ENCODE results near the gene SLC9A3.

The SLC9A3 gene

DNA sequence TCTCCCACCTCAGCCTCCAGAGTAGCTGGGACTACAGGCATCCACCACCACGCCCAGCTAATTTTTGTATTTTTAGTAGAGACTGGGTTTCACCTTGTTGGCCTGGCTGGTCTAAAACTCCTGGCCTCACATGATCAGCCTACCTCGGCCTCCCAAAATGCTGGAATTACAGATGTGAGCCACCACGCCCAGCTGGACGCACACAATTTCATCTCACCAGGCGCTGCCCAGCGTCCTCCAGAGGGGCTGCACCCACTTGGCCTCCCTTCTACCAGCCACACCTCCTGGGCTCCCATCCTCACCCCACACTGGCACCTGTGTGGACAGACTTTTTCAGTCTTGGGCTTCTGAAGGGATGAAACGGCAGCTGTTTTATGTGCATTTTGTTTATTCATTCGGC, 85.1 kb downstream of the SLC9A3 start:
- H3K27ac ChIP-seq, result 0 out of 2 replicates have a peak overlapping the region, but pooled peaks have one; percentile 2
- POLR2A ChIA-PET (ENCODE audit: low non-redundant PET), result interaction anchor here (0.6 kb wide), 1 partner anchor 121 kb away, joined by 3 read pairs; no protein-coding TSS in a partner anchor
- TF ChIP-seq, protein P1, sequence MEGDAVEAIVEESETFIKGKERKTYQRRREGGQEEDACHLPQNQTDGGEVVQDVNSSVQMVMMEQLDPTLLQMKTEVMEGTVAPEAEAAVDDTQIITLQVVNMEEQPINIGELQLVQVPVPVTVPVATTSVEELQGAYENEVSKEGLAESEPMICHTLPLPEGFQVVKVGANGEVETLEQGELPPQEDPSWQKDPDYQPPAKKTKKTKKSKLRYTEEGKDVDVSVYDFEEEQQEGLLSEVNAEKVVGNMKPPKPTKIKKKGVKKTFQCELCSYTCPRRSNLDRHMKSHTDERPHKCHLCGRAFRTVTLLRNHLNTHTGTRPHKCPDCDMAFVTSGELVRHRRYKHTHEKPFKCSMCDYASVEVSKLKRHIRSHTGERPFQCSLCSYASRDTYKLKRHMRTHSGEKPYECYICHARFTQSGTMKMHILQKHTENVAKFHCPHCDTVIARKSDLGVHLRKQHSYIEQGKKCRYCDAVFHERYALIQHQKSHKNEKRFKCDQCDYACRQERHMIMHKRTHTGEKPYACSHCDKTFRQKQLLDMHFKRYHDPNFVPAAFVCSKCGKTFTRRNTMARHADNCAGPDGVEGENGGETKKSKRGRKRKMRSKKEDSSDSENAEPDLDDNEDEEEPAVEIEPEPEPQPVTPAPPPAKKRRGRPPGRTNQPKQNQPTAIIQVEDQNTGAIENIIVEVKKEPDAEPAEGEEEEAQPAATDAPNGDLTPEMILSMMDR (conservative IDR thresholded peaks at IDR 0.05; ENCODE audit: low read depth), result no peak
- no peak for DNase-seq (ENCODE audit: low spot score)
- CTCF ChIA-PET, result no interaction called here

GRCh38 chr5:438481-438981, 85.7 kb downstream of the SLC9A3 start:
- 0 out of 2 replicates have a peak overlapping the region, but pooled peaks have one; percentile 2 for H3K27ac ChIP-seq
- DNase-seq (ENCODE audit: low spot score), result no peak
- TF ChIP-seq, protein P1 (conservative IDR thresholded peaks at IDR 0.05; ENCODE audit: low read depth), result no peak
- ChIA-PET POLR2A (ENCODE audit: low non-redundant PET) (interaction anchor here (0.6 kb wide), 1 partner anchor 120 kb away, joined by 3 read pairs; no protein-coding TSS in a partner anchor), CTCF (interaction anchor here (0.5 to 0.7 kb wide), 2 partner anchors 10 to 198 kb away, joined by 3 to 6 read pairs; no protein-coding TSS in a partner anchor)

DNA sequence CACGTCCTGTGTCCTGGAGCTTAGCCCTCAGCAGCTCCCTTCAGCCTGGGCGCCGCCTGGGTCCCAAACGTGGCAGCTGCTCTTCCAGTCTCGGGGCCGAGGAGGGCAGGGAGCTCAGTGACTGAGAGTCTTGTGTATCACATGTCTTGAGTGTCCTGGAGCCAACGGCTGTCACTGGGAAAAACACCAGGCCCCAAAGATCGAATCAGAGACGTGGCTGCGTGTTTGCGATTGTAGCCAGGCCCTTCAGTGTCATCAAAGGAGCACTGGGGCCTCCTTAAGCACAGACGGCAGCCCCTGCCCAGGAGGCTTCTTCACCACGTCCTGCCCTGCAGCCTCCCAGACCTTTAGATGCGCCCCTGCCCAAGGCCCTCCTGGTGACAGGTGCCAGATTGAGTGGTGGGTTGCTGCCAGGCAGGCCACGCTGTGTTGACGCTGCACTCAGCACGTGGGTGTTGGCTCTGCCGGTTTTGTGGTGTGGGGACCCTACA, 86.9 kb downstream of the SLC9A3 start:
- TF ChIP-seq, protein P1 (conservative IDR thresholded peaks at IDR 0.05; ENCODE audit: low read depth), result no peak
- DNase-seq (ENCODE audit: low spot score), result no peak
- ChIA-PET POLR2A (ENCODE audit: low non-redundant PET) (no interaction called here), CTCF (interaction anchor here (0.6 to 0.9 kb wide), 3 partner anchors 9 to 99 kb away, joined by 3 read pairs; no protein-coding TSS in a partner anchor)
- no peak overlapping the region for H3K27ac ChIP-seq

- TF ChIP-seq, protein P1 (conservative IDR thresholded peaks at IDR 0.05; ENCODE audit: low read depth), result no peak
- CTCF ChIA-PET, result interaction anchor here (0.6 to 0.9 kb wide), 5 partner anchors 10 to 120 kb away, joined by 3 read pairs; no protein-coding TSS in a partner anchor
- POLR2A ChIA-PET (ENCODE audit: low non-redundant PET), result no interaction called here
- no peak for DNase-seq (ENCODE audit: low spot score)
- no peak overlapping the region for H3K27ac ChIP-seq
These were observed 87.6 kb downstream of the SLC9A3 start for GRCh38 chr5:436641-436975.

- H3K27ac ChIP-seq, result no peak overlapping the region
- ChIA-PET POLR2A (ENCODE audit: low non-redundant PET) (no interaction called here), CTCF (interaction anchor here (0.6 to 0.9 kb wide), 2 partner anchors 98 to 120 kb away, joined by 3 read pairs; no protein-coding TSS in a partner anchor)
- TF ChIP-seq, protein P1 (conservative IDR thresholded peaks at IDR 0.05; ENCODE audit: low read depth), result peak; percentile 34; the same call in 1 of the 2 replicates
- peak; percentile 43 for DNase-seq (ENCODE audit: low spot score)
These were observed 88.1 kb downstream of the SLC9A3 start for GRCh38 chr5:435961-436640.

GRCh38 chr5:435156-435790, 89.0 kb downstream of the SLC9A3 start:
- CTCF ChIA-PET, result no interaction called here
- H3K27ac ChIP-seq, result no peak overlapping the region
- TF ChIP-seq, protein P1 (conservative IDR thresholded peaks at IDR 0.05; ENCODE audit: low read depth), result no peak
- no peak for DNase-seq (ENCODE audit: low spot score)
- POLR2A ChIA-PET (ENCODE audit: low non-redundant PET), result no interaction called here

Data from RWPE1 (cell line).